ENCODE data around the gene OR4K2.
"Not testable (repeated sequence)": the region's sequence is repeated elsewhere in the genome, so short reads cannot be mapped to it uniquely, and the experiment has no call there.

The OR4K2 gene, protein sequence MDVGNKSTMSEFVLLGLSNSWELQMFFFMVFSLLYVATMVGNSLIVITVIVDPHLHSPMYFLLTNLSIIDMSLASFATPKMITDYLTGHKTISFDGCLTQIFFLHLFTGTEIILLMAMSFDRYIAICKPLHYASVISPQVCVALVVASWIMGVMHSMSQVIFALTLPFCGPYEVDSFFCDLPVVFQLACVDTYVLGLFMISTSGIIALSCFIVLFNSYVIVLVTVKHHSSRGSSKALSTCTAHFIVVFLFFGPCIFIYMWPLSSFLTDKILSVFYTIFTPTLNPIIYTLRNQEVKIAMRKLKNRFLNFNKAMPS

DNA sequence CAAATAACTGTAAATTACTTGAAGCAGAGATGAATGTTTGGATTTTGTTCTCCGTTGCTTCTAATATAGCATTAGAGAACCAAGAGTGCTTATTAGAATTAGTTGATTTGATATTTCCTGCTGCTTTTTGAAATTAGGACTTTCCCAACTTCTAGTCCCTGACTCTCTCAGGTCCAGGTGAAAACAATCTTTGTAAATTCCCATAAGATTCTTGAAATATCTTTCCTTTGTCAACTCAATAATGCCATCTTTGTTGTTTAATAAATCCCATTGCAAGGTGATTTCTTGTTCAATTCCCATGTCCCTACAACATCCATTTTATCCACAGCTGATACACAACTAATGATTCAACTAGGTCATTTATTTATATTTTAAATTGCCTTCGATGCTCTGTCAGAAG is at the start of gene OR4K2:
Gene OR4K2, plus strand, starts transcription at position 301 of the 400 bp plus-strand sequence. CDS start 1,126 bp downstream, outside the sequence.
- no peak for FAIRE-seq

DNA sequence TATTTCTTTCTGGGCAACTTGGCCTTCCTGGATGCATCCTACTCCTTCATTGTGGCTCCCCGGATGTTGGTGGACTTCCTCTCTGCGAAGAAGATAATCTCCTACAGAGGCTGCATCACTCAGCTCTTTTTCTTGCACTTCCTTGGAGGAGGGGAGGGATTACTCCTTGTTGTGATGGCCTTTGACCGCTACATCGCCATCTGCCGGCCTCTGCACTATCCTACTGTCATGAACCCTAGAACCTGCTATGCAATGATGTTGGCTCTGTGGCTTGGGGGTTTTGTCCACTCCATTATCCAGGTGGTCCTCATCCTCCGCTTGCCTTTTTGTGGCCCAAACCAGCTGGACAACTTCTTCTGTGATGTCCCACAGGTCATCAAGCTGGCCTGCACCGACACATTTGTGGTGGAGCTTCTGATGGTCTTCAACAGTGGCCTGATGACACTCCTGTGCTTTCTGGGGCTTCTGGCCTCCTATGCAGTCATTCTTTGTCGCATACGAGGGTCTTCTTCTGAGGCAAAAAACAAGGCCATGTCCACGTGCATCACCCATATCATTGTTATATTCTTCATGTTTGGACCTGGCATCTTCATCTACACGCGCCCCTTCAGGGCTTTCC is 47.2 kb upstream of the OR4K2 start:
- not testable (repeated sequence) for FAIRE-seq

DNA sequence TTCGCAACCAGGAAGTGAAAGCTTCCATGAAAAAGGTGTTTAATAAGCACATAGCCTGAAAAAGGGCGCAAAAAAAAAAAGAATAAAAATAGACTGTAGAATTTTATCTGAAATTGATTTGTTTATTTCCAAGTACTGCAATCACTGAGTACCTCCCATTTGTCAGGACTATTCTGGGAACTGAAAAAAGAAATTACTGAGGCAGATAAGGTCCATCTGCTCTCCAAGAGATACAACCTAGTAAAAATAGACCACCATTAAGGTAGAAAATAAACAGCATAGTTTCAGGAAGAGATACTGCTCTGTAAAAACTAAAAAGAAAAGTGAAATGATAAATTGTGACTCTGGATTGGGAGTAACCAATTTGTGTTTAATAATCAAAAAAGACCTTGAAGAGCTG is 46.6 kb upstream of the OR4K2 start:
- FAIRE-seq, result no peak

DNA sequence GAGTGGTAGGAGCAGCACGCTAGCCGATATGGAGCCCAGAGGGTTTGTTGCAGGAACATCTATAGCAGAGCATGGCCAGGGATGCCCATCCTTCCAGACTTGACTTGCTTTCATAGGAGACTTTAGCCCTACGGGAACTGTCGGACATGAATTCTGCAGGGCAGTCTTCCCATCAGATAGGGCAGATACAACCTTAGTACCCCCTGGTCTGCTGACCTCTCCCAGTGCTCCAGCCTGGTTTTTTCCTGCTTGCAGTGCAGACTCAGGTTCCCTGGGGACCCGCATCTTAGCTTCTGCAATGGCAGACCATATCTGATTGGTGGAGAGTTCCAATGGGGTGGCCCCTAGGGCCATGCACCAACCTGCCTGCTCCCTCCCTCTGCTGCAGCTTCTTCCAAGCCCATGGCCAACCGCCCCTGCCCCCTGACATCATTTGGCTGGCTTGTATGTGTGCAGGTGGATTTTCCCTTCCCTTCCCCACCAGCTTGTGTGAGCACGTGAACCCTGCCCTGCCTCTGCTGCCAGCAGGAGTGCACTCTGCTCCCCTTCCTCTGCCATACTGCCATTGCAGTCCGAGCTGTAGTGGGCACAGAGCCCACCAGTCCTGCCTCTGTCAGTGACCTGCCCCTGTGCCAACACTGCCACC is 40.6 kb upstream of the OR4K2 start:
- FAIRE-seq, result not testable (repeated sequence)

DNA sequence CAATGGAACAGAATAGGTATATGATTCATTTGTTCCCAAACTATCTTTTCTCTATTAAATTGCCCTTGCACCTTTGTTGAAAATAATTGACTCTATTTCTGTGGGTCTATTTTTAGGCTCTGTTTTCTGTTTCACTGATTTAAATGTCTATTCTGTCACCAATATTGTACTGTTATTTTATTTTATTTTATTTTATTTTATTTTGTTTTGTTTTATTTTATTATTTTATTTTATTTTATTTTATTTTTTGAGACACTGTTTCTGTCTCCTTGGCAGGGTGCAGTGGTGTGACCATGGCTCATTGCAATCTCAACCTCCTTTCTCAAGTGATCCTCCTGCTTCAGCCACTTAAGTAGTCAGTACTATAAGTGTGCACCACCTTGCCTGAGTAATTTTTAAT is 36.5 kb upstream of the OR4K2 start:
- no peak for FAIRE-seq

DNA sequence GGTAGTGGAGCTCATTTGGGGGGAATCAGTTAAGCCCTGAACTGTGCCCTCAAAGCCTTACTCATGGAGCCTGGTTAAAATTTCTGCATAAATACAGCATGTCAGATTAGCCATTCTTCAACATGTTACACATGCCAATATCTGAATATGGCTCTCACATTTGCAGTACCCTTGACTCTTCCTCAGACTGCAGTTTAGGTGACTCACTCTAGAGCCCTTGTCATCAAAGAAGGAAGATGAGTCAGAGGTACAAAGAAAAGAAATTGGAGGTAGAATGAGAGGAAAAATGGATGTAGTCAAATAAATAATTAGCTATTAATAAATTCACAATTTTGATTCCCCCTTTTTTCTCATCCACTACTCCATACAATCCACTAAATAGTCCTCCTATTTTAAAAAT is 23.6 kb upstream of the OR4K2 start:
- no peak for FAIRE-seq

DNA sequence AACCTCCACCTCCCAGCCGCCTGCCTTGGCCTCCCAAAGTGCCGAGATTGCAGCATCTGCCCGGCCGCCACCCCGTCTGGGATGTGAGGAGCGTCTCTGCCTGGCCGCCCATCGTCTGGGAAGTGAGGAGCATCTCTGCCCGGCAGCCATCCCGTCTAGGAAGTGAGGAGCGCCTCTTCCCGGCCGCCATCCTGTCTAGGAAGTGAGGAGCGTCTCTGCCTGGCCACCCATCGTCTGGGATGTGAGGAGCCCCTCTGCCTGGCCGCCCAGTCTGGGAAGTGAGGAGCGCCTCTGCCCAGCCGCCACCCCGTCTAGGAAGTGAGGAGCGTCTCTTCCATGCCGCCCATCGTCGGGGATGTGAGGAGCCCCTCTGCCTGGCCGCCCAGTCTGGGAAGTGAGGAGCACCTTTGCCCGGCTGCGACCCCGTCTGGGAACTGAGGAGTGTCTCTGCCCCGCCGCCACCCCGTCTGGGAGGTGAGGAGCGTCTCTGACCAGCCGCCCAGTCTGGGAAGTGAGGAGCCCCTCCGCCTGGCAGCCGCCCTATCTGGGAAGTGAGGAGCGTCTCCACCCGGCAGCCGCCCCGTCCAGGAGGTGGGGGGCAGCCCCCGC is 8.8 kb upstream of the OR4K2 start:
- not testable (repeated sequence) for FAIRE-seq

DNA sequence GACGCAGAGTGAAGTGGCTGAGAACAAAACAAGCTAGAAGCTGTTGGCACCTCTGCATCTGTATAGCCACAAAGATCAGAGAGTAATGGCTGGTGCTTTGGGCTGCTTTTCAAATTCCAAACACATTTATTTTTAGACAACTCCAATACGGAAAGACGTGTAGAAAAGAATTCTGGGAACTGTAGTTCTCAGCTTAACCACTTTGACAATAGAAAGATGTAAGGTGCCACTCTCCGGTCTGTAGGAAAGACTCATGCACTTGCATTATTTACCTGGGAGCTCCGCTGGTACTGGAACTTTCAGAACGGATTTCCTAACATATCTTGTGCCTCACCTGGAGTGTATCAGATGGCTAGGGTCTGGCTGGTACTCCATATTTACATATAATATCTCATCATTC is 1.8 kb upstream of the OR4K2 start:
- FAIRE-seq, result no peak

DNA sequence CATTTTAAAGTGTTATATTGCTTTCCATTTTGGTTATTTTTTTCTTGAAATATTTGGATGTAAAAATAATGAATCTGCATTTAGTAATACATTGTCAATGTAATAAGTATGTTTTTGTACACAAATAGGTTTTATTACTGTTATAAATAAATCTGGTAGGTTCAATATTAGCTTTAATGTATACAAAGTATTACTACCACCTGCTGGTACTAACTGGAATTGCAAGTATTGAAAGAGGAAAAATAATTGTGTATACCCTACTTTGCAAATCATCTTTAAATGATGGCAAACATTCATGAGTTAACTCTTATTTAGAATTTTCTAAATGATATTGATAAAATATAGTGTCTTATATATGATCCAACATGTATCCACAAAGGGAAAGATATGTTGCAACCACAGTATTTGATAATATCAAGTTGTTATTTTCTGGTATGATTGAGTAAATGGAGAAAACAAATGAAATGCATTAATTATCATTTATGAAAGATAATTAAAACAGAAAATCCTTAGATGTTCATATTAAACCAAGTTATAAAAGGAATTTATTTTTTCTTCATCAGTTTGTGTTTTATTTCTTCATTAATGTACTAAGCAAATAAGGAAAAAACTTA is 3.2 kb downstream of the OR4K2 start:
- peak; percentile 76 for FAIRE-seq

DNA sequence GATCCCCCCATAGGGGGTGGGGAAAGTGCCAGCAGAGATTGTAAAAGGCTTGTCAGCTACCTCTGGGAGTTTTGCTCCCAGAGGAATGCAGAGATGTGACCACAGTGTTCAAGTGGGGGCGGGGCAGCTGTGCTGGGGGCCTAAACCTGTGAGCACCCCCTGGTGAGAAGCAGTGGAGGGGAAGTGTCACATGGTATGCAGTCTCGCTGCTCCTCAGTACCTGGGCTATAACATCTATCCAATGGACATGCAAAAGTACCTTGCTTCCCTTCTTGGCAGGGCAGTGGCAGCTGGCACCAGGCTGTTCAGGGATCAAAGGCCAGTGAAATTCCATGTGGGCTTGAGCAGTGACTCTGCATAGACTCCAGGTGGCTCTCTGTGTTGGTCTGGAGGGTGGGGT is 20.3 kb downstream of the OR4K2 start:
- FAIRE-seq, result no peak

DNA sequence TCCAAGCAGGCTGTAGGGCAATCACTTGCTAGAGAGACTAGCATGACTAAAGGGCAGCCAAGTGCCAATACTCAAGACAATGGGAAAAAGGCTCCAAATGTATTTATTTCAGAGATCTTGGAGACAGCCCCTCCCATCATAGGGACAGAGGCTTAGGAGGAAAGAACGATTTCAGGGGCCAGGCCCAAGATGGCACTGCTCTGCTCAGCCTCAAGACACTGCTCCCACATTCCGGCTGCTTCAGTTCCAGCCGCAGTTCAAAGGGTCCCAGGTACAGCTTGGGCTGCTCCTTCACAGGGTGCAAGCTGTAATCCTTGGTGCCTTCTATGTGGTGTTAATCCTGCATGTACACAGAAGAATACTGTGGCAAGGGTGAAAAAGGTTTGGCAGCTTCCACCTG is 26.1 kb downstream of the OR4K2 start:
- no peak for FAIRE-seq

DNA sequence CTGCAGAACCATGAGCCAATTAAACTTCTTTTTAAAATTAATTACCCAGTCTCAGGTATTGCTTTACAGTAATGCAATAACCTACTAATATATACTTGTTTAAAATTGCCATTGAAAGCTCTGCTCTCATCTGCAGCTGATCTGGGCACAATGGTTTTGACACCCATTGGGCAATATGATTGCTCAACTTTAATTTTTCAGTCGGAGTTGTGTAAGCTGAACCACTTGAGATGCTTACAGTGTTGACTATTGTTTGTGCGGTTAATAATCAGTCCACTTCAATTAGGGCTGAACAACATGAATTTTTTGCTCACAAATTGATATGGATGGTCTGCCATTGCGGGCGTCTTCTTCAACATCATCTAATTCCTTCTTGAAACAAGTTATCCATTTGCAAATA is 27.5 kb downstream of the OR4K2 start:
- no peak for FAIRE-seq

DNA sequence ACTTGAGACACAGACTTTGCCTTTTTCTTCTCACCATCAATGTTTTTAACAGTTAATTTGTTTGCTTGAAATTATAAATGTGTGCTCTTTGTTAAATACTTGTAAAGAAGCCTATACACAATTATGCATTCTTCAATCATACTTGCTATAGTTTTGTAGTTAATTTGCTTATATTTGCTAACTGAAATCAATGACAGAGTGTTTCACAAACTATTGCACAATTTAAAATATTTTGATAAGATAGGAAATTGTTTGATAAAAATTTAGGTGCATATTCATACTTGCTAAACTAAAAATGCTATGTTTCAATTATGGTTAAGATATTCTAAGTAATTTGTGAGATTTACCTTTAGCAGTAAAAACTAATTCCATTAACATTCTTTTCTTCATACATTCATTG is 31.7 kb downstream of the OR4K2 start:
- peak; percentile 43 for FAIRE-seq

DNA sequence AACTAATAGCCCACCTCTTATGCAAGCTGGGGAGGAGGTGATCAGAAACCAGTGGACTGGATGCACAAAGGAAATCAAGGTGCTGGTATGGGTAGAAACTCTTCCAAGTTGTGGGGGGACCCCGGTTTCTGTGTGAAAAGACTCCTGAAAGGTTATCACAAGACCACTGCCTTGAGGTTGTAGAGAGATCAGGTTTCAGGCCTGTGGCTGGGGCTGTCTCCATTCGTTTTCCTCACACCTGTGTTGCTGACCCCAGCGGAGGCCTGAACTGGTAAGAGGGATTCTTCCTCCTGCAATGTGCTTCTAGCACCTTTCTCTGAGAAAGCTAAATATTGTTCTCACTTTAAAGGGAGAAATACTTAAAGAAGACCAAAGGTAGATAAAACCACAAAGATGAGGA is 36.2 kb downstream of the OR4K2 start:
- FAIRE-seq, result no peak

DNA sequence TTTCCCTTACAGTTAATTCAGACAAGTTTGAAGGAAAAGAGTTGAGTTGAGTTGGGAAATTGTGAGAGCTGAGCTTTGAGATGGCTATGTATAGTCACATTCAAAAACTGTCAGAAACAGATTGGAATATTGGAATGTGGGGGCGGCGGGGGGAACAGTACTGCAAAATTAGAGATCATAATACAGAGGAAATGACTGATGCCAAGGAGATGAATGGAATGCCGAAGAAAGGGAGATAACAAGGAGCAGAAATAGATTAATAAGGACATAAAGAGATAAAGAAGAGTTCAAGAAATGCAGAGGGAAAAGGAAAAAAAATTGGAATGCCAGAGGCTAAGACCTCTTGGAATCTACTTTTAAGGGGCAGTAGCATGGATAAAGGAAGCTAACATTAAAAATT is 42.3 kb downstream of the OR4K2 start:
- FAIRE-seq, result no peak

DNA sequence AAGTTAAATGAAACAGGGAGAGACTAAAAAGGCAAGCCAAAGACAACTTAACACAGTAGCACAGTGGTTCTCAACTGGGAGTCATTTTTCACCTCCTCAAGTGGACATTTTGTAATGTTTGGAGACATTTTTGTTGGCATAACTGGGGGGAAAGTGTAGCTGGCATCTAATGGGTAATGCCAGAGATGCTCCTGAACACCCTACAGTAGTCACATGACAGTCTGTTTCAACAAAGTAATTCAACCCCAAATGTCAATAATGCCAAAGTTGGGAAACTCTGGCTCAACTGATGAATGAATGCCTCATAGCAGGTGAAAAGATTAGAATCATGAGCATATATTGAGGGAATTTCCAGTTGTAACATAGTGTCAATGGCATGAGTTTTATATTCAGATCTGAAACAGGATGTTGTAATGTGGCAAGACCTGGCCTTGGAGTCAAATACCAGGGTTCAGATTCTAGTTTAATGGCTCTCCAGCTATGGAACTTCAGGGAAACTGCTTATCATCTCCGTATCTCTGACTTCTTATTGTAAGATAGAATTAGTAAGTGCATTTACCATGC is 43.1 kb downstream of the OR4K2 start:
- FAIRE-seq, result no peak

DNA sequence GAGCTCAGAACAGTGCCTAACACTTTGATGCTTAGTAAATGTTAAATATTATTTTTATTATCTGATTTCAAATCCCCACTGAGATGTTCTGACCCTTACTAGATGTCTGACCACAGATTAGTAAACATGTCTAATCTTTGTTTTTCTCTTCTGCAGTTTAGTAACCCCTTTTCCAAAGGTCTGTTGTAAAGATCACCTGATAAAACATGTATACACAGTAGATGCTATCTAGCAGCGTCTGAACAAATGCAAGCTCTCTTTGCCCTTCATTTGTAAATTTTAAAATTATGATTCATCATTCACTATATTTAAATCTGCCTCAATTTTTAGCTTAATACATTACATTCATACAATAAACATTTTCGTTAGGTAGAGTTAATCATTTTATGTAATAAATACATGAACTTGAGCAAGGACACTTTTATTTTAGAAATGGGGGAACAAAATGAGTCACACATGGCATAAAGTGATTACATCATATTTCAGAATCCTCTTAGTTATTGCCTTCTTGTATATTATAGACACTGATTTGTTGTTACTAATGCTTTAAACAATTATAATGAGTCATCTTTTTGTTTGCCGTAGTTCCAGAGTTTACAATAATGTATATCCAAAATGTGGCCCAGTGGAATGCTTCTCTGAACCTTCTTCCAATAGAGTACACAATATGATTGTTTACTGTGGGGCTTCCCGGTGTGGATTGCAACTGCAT is 43.8 kb downstream of the OR4K2 start:
- FAIRE-seq, result no peak

DNA sequence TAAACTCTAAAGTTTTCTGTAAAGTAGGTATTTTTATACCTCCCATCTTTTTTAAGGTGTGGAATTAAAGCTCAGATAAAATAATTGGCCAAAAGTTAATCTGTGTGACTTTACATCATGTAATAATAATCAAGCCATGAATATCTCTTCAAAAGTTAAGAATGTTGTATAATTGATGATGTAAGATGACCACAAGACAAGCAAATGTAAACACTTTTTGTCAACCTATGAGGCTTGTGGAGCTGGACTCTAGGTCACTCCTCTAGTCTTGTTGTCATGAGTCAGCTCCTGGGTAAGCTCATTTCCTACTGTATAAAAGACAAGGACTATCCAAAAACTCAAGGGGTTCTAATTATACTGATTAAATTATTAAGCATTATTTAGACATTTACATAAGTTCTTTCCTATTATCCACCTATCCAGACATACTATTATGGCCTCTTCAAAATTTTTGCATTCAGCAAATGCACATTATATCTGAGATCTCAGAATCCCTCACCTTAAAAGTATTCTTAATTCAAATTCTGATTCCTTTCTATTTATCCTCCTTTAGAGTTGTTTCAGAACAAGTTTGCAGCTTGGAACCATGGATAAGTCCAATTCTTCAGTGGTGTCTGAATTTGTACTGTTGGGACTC is 45.2 kb downstream of the OR4K2 start, which contains the start of gene OR4K5:
Gene OR4K5, plus strand, starts transcription at position 587 of the 637 bp plus-strand sequence. Its CDS starts 0 bp downstream, at position 587.
- FAIRE-seq, result no peak

DNA sequence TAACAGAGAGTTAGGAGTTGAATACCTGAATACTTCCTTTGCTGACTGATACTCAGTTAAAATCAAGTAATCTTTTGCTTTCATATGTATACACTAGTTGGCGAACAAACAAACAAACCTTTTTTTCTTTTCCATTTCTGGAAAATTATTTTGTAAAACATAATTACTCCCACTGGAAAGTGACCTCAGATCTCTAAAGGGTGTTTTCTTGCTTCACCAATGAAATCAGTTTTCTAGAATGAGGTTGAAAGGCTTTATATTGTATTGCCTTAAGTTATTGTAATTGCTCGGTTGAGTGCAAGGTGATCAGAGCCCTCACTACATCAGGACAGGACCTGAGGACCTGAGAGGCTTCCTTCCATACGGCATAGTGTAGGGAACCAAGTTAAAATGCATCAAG is 55.7 kb downstream of the OR4K2 start, which contains the start of gene OR4K1:
Gene OR4K1, plus strand, starts transcription at position 301 of the 400 bp plus-strand sequence. CDS start 4,750 bp downstream, outside the sequence.
- FAIRE-seq, result peak; percentile 13
